DMS153 treated with DMSO at 0.1 percent for 48 hours (cell line): Measurements from ENCODE around the gene ULK4.
A peak's percentile ranks its signal among the peaks of the same experiment; 100 is the strongest.

Source experiments
- DNase-seq: peaks from one replicate; lab custom pipeline; 2025; ENCODE audit not compliant: unreplicated experiment; lab: John Stamatoyannopoulos, UW

The ULK4 gene

GRCh38 chr3:41202834-41203345 is 759.0 kb downstream of the ULK4 start:
- DNase-seq = no peak

GRCh38 chr3:41202075-41202833 is 759.6 kb downstream of the ULK4 start:
- DNase-seq = no peak

GRCh38 chr3:41200669-41201021 is 761.3 kb downstream of the ULK4 start:
- no peak for DNase-seq

GRCh38 chr3:41199866-41200668 is 761.8 kb downstream of the ULK4 start:
- DNase-seq = no peak

- DNase-seq = peak; percentile 45
These were observed 762.7 kb downstream of the ULK4 start, which contains the start of gene CTNNB1 for GRCh38 chr3:41198950-41199865. CTNNB1 (plus strand) TSS chr3:41199505; CDS start chr3:41224069, 24,564 bp downstream.

- no peak for DNase-seq
These were observed 763.4 kb downstream of the ULK4 start for GRCh38 chr3:41198526-41198925.

GRCh38 chr3:41198046-41198445 is 763.9 kb downstream of the ULK4 start:
- no peak for DNase-seq
